Mesodermal cell (in vitro differentiated cells): ENCODE measurements around the gene TRAF7.

Experiments used
- H3K27ac ChIP-seq: 2 replicates; pipeline ENCODE4 v1.7.0; 2013; ENCODE audit warnings: mild to moderate bottlenecking, low read depth, low read length, moderate library complexity; ENCODE audit not compliant: severe bottlenecking
- H3K36me3 ChIP-seq: 2 replicates; pipeline ENCODE4 v1.7.1; 2013; ENCODE audit warnings: mild to moderate bottlenecking, low read length, moderate library complexity; ENCODE audit not compliant: control insufficient read depth, insufficient read depth
- H3K4me1 ChIP-seq: one replicate; pipeline ENCODE4 v1.7.1; 2013; ENCODE audit warnings: mild to moderate bottlenecking, low read length; ENCODE audit not compliant: insufficient read depth, control insufficient read depth, poor library complexity, severe bottlenecking
- H3K4me3 ChIP-seq: 2 replicates; pipeline ENCODE4 v1.7.0; 2013; ENCODE audit warnings: low read length, control low read depth, mild to moderate bottlenecking; ENCODE audit not compliant: insufficient read depth, poor library complexity, severe bottlenecking; ENCODE audit errors: extremely low read depth
- H3K9me3 ChIP-seq: 2 replicates; pipeline ENCODE4 v1.7.1; 2013; ENCODE audit warnings: mild to moderate bottlenecking, low read length, moderate library complexity; ENCODE audit not compliant: control insufficient read depth
- WGBS, 2 experiments: methylation state at CpG; one replicate each; pipeline ENCODE4 v1.1.5; 2013; ENCODE audit warnings: missing lambda C conversion rate in 2 of 2; ENCODE audit not compliant: insufficient coverage in 2 of 2; 5-methylcytosine and 5-hydroxymethylcytosine counted together

The TRAF7 gene

GRCh38 chr16:2186505-2186904, 30.9 kb downstream of the TRAF7 start:
- H3K4me1 ChIP-seq: no peaks in the 10 kb centered on the region
- no peaks in the 10 kb centered on the region for H3K36me3 ChIP-seq
- H3K27ac ChIP-seq: no peak overlapping the region
- no peaks in the 10 kb centered on the region for H3K9me3 ChIP-seq
- no peak overlapping the region for H3K4me3 ChIP-seq
- WGBS, 2 experiments: 94 to 95% methylated on average over 15 to 19 of the region's 20 CpGs

- no peak overlapping the region for H3K27ac ChIP-seq
- H3K36me3 ChIP-seq: no peaks in the 10 kb centered on the region
- H3K4me1 ChIP-seq: no peaks in the 10 kb centered on the region
- 85 to 89% methylated on average over 16 to 17 of the region's 17 CpGs for WGBS, 2 experiments
- no peak overlapping the region for H3K4me3 ChIP-seq
- no peaks in the 10 kb centered on the region for H3K9me3 ChIP-seq
Measured at GRCh38 chr16:2187212-2187611, 31.6 kb downstream of the TRAF7 start.

GRCh38 chr16:2188395-2188794, 32.8 kb downstream of the TRAF7 start:
- Histone ChIP-seq H3K27ac (no peak overlapping the region), H3K9me3 (no peaks in the 10 kb centered on the region), H3K36me3 (no peaks in the 10 kb centered on the region), H3K4me1 (no peaks in the 10 kb centered on the region), H3K4me3 (no peak overlapping the region)
- 100% methylated on average over 6 to 7 of the region's 8 CpGs for WGBS, 2 experiments

GRCh38 chr16:2189252-2189893, 33.8 kb downstream of the TRAF7 start:
- 92% methylated on average over 13 to 23 of the region's 25 CpGs for WGBS, 2 experiments
- Histone ChIP-seq H3K4me3 (no peak overlapping the region), H3K27ac (no peak overlapping the region), H3K9me3 (no peaks in the 10 kb centered on the region), H3K36me3 (no peaks in the 10 kb centered on the region), H3K4me1 (no peaks in the 10 kb centered on the region)

- Histone ChIP-seq H3K36me3 (no peaks in the 10 kb centered on the region), H3K4me3 (no peak overlapping the region), H3K4me1 (peaks cover 1% of the 10 kb centered on the region), H3K9me3 (no peaks in the 10 kb centered on the region), H3K27ac (no peak overlapping the region)
- 88 to 93% methylated on average over 17 to 19 of the region's 24 CpGs for WGBS, 2 experiments
Measured at GRCh38 chr16:2190002-2190658, 34.5 kb downstream of the TRAF7 start.

GRCh38 chr16:2190659-2191445, 35.3 kb downstream of the TRAF7 start:
- no peaks in the 10 kb centered on the region for H3K36me3 ChIP-seq
- H3K4me1 ChIP-seq: peaks cover 7% of the 10 kb centered on the region
- 85 to 86% methylated on average over 21 to 23 of the region's 25 CpGs for WGBS, 2 experiments
- no peak overlapping the region for H3K4me3 ChIP-seq
- no peak overlapping the region for H3K27ac ChIP-seq
- no peaks in the 10 kb centered on the region for H3K9me3 ChIP-seq

- Histone ChIP-seq H3K4me3 (no peak overlapping the region), H3K4me1 (peaks cover 8% of the 10 kb centered on the region), H3K27ac (no peak overlapping the region), H3K9me3 (no peaks in the 10 kb centered on the region), H3K36me3 (no peaks in the 10 kb centered on the region)
- WGBS, 2 experiments: 88 to 94% methylated on average over 11 of the region's 11 CpGs
Measured at GRCh38 chr16:2191446-2191706, 35.8 kb downstream of the TRAF7 start.

- no peaks in the 10 kb centered on the region for H3K36me3 ChIP-seq
- H3K9me3 ChIP-seq: no peaks in the 10 kb centered on the region
- H3K4me3 ChIP-seq: no peak overlapping the region
- H3K27ac ChIP-seq: no peak overlapping the region
- peaks cover 8% of the 10 kb centered on the region for H3K4me1 ChIP-seq
- 75 to 87% methylated on average over 4 to 13 of the region's 16 CpGs for WGBS, 2 experiments
Measured at GRCh38 chr16:2194166-2194834, 38.7 kb downstream of the TRAF7 start.

GRCh38 chr16:2194852-2195321, 39.3 kb downstream of the TRAF7 start:
- 12 to 20% methylated on average over 3 to 6 of the region's 10 CpGs for WGBS, 2 experiments
- H3K4me3 ChIP-seq: no peak overlapping the region

GRCh38 chr16:2195322-2196161, 40.0 kb downstream of the TRAF7 start:
- peaks cover 8% of the 10 kb centered on the region for H3K4me1 ChIP-seq
- H3K9me3 ChIP-seq: no peaks in the 10 kb centered on the region
- WGBS, 2 experiments: 3 to 6% methylated on average over 28 to 34 of the region's 49 CpGs
- peak overlapping the region; percentile 31 for H3K4me3 ChIP-seq
- no peak overlapping the region for H3K27ac ChIP-seq
- no peaks in the 10 kb centered on the region for H3K36me3 ChIP-seq

More at GRCh38 chr16:2194852-2195321, 39.3 kb downstream of the TRAF7 start:
- peaks cover 8% of the 10 kb centered on the region for H3K4me1 ChIP-seq
- no peak overlapping the region for H3K27ac ChIP-seq
- no peaks in the 10 kb centered on the region for H3K9me3 ChIP-seq
- H3K36me3 ChIP-seq: no peaks in the 10 kb centered on the region
